GM18873 (cell line): ENCODE data around the gene GPR25.
A peak's percentile ranks its signal among the peaks of the same experiment; 100 is the strongest.

ENCODE experiments used
- ATAC-seq: cut with Tn5 transposase; IDR thresholded peaks from one replicate; pipeline ENCODE4 v1.9.1; 2021; ENCODE audit warnings: mild to moderate bottlenecking, moderate library complexity, moderate number of reproducible peaks; ENCODE audit not compliant: unreplicated experiment, low FRiP score

The GPR25 gene

GRCh38 chr1:200872446-200873115 is at the start of gene GPR25:
Gene GPR25 (plus strand): TSS chr1:200872981. CDS start chr1:200873038, 57 bp downstream.
- ATAC-seq = no peak

- ATAC-seq = no peak
These were observed 41.7 kb upstream of the GPR25 start for GRCh38 chr1:200831091-200831490.

GRCh38 chr1:200834383-200834782 is 38.4 kb upstream of the GPR25 start:
- no peak for ATAC-seq

- ATAC-seq = no peak
These were observed 36.6 kb upstream of the GPR25 start for GRCh38 chr1:200836213-200836612.

- ATAC-seq = no peak
These were observed 34.7 kb upstream of the GPR25 start for GRCh38 chr1:200837931-200838571.

GRCh38 chr1:200838676-200839445 is 33.9 kb upstream of the GPR25 start:
- ATAC-seq = no peak

GRCh38 chr1:200845360-200845759 is 27.4 kb upstream of the GPR25 start:
- ATAC-seq = no peak

GRCh38 chr1:200846398-200846797 is 26.4 kb upstream of the GPR25 start:
- ATAC-seq = no peak

GRCh38 chr1:200849430-200849829 is 23.4 kb upstream of the GPR25 start:
- no peak for ATAC-seq

GRCh38 chr1:200850554-200850953 is 22.2 kb upstream of the GPR25 start:
- ATAC-seq = no peak

- ATAC-seq = no peak
These were observed 15.9 kb upstream of the GPR25 start for GRCh38 chr1:200856716-200857357.

GRCh38 chr1:200857804-200858203 is 15.0 kb upstream of the GPR25 start:
- no peak for ATAC-seq

GRCh38 chr1:200861937-200862647 is 10.7 kb upstream of the GPR25 start:
- ATAC-seq = no peak

- no peak for ATAC-seq
These were observed 9.9 kb upstream of the GPR25 start for GRCh38 chr1:200862713-200863415.

GRCh38 chr1:200866116-200866515 is 6.7 kb upstream of the GPR25 start:
- ATAC-seq = no peak

GRCh38 chr1:200866521-200866920 is 6.3 kb upstream of the GPR25 start:
- peak; percentile 91 for ATAC-seq

- ATAC-seq = no peak
These were observed 5.6 kb upstream of the GPR25 start for GRCh38 chr1:200867018-200867811.

GRCh38 chr1:200869376-200869752 is 3.4 kb upstream of the GPR25 start:
- ATAC-seq = no peak
